ENCODE results near the gene RNF130. TPM values are rescaled to one million over a fixed set of nuclear protein-coding genes. Genes with fewer than 3 reads are reported as not detected.

The RNF130 gene
- total RNA-seq, 1 donor from 2014 or later: 86.7 TPM

- no peaks in the 10 kb centered on the region for H3K9me3 ChIP-seq
- no peaks in the 10 kb centered on the region for H3K36me3 ChIP-seq
- H3K27ac ChIP-seq: no peak overlapping the region
- TF ChIP-seq CTCF (IDR thresholded peaks at IDR 0.05): no peak
- DNase-seq (ENCODE audit: low spot score in 2 of 2): no peak
- H3K4me3 ChIP-seq: no peak overlapping the region
- intact Hi-C loops (cut with DNase I): no loop called here
- no peaks in the 10 kb centered on the region for H3K27me3 ChIP-seq
- H3K4me1 ChIP-seq: no peaks in the 10 kb centered on the region
Observed at GRCh38 chr5:179918742-179919486, 152.6 kb downstream of the RNF130 start.

- TF ChIP-seq CTCF (IDR thresholded peaks at IDR 0.05): no peak
- Histone ChIP-seq H3K4me1 (no peaks in the 10 kb centered on the region), H3K36me3 (no peaks in the 10 kb centered on the region), H3K9me3 (no peaks in the 10 kb centered on the region), H3K27me3 (no peaks in the 10 kb centered on the region), H3K4me3 (no peak overlapping the region), H3K27ac (no peak overlapping the region)
- DNase-seq (ENCODE audit: low spot score in 2 of 2): peak in 1 of 2 donors; percentile 54
- intact Hi-C loops (cut with DNase I): no loop called here
Observed at GRCh38 chr5:179916523-179916922, 155.0 kb downstream of the RNF130 start.

- TF ChIP-seq CTCF (IDR thresholded peaks at IDR 0.05): no peak
- peak in 1 of 2 donors; percentile 12 for DNase-seq (ENCODE audit: low spot score in 2 of 2)
- intact Hi-C loops (cut with DNase I): no loop called here
- H3K4me3 ChIP-seq: no peak overlapping the region
- no peaks in the 10 kb centered on the region for H3K27me3 ChIP-seq
- no peaks in the 10 kb centered on the region for H3K4me1 ChIP-seq
- no peak overlapping the region for H3K27ac ChIP-seq
- H3K9me3 ChIP-seq: no peaks in the 10 kb centered on the region
- no peaks in the 10 kb centered on the region for H3K36me3 ChIP-seq
Observed at GRCh38 chr5:179915406-179915935, 156.1 kb downstream of the RNF130 start.

- Histone ChIP-seq H3K4me1 (no peaks in the 10 kb centered on the region), H3K4me3 (no peak overlapping the region), H3K36me3 (no peaks in the 10 kb centered on the region), H3K27me3 (no peaks in the 10 kb centered on the region), H3K27ac (no peak overlapping the region), H3K9me3 (no peaks in the 10 kb centered on the region)
- intact Hi-C loops (cut with DNase I): no loop called here
- DNase-seq (ENCODE audit: low spot score in 2 of 2): peak in 1 of 2 donors; percentile 30
- no peak for TF ChIP-seq CTCF (IDR thresholded peaks at IDR 0.05)
Observed at GRCh38 chr5:179914032-179914755, 157.4 kb downstream of the RNF130 start.

- no peak for TF ChIP-seq CTCF (IDR thresholded peaks at IDR 0.05)
- intact Hi-C loops (cut with DNase I): no loop called here
- Histone ChIP-seq H3K36me3 (no peaks in the 10 kb centered on the region), H3K27me3 (no peaks in the 10 kb centered on the region), H3K27ac (no peak overlapping the region), H3K4me3 (no peak overlapping the region), H3K9me3 (no peaks in the 10 kb centered on the region), H3K4me1 (peaks cover 0 to 4% of the 10 kb centered on the region in 2 donors)
- no peak for DNase-seq (ENCODE audit: low spot score in 2 of 2)
Observed at GRCh38 chr5:179913461-179913860, 158.1 kb downstream of the RNF130 start.
